Left ventricle myocardium superior (tissue), 1 donor: ENCODE results near the gene ZBTB8A. TPM values are rescaled to one million over a fixed set of nuclear protein-coding genes. Genes with fewer than 3 reads are reported as not detected.
"Not testable (repeated sequence)": the region's sequence is repeated elsewhere in the genome, so short reads cannot be mapped to it uniquely, and the experiment has no call there.

ENCODE experiments used
- ATAC-seq: fragments of 200-7000 bp; cut with Tn5 transposase; one replicate; pipeline ENCODE4 v1.9.1; 2020; ENCODE audit warnings: mild to moderate bottlenecking, moderate library complexity
- DNase-seq: peaks from one replicate; pipeline ENCODE4 v3.0.0-alpha.2; 2020
- intact Hi-C: fragments of 100-400 bp; cut with micrococcal nuclease; formaldehyde crosslinking; loops from one replicate; pipeline ENCODE4 v1.11.0; 2022
- total RNA-seq: library from RNA; stranded (reverse); fragmentation: NEBNext Ultra II Directional; extraction: Animal tissue kit (Norgen Biotek cat#: 25700); gene quantifications from one replicate; pipeline ENCODE4 v1.2.1, GENCODE V29; 2021
- donor health status: DM: no; HTN: yes; CAD: no; lungs with severe emphysema.

ZBTB8A gene
- total RNA-seq, 1 donor from 2014 or later: 2.5 TPM

DNA sequence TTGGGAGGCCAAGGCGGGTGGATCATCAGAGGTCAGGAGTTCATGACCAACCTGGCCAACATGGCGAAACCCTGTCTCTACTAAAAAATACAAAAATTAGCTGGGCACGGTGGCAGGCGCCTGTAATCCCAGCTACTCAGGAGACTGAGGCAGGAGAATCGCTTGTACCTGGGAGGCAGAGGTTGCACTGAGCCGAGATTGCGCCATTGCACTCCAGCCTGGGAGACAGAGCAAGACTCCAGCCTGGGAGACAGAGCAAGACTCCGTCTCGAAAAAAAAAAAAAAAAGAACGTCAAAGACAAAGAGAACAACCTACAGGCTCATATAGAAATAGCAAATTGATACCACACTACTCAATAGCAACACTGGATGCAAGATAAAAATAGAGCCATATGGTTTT is 10.7 kb upstream of the ZBTB8A start:
- not testable (repeated sequence) for ATAC-seq, DNase-seq
- intact Hi-C loops: loop anchor here (10.0 kb wide), 1 partner anchor 246 kb away; no protein-coding TSS in a partner anchor

DNA sequence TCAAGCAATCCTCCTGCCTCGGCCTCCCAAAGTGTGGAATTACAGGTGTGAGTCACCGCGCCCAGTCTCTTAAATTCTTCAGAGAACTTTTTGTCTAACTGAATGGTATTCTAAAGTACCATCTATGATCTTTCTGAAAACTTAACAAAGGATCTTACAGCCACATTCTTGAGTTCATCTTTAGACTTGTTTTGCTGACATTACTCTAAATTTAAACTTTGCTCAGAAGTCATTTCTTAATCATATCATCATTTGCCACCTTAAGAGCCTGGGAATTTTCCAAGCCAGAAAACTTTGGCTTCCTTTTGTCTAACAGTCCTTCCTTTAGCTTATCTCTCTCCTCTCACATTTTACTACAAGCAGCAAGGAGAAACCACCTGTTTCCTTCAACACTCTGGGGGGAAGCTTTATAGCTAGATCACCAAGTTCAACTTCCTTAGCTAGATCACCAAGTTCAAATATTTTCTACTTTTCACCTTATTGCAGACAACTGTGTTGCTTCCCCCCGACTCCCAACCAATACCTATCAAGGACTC is 5.4 kb upstream of the ZBTB8A start:
- intact Hi-C loops: no loop called here
- DNase-seq (no peak), ATAC-seq (no peak)

GRCh38 chr1:32536117-32536516 is 3.1 kb upstream of the ZBTB8A start:
- no peak for DNase-seq
- intact Hi-C loops: no loop called here
- ATAC-seq: no peak

- intact Hi-C loops: no loop called here
- no peak for DNase-seq
- no peak for ATAC-seq
Measured at GRCh38 chr1:32536764-32537163, 2.5 kb upstream of the ZBTB8A start.

DNA sequence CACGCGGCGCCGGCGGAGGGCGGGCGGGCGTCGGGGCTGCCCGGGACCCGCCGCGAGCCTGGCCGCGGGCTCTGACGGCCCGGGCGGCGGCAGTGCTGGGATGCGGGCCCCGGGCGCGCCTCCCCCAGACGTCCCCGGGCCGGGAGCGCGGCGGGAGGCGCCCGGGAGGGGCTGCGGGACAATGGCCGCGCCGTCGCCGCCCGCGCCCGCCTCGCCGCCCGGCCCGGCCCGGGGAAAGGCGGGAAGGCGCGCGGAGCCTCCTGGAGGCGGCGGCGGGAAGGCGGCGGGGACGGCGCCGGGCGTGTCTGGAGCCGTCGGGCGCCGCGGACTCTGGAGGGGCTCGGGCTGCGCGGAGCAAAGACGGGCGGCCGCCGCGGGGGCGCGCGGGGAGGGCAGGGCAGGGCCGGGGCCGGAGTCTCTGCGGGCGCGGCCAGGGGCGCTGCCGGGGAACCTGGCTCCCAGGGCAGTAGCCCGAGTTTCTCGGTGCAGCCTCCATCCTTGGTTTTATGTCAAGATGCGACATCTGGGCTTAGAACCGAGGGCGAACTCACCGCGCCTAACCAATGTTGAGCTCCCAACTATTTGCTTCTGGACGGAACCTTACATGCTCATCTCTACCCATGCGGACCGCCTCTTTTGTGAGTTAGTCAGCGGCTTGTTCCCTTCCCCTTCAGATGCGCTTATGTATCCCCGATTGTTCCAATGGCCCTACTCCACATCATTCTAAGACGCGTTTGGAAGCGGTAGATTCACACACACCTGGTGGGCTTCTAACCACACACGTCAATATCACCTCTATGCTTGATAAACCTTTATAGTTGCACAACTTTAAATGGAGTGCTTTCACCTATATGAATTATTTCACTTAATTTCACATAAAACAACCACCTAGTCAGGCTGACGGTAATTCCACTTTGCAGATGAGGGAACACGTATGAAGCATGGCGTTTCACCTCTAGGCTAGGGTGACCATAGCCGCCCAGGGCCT is 651 bp downstream of the ZBTB8A start:
- DNase-seq (peak; percentile 64), ATAC-seq (peak; percentile 80)
- intact Hi-C loops: no loop called here

DNA sequence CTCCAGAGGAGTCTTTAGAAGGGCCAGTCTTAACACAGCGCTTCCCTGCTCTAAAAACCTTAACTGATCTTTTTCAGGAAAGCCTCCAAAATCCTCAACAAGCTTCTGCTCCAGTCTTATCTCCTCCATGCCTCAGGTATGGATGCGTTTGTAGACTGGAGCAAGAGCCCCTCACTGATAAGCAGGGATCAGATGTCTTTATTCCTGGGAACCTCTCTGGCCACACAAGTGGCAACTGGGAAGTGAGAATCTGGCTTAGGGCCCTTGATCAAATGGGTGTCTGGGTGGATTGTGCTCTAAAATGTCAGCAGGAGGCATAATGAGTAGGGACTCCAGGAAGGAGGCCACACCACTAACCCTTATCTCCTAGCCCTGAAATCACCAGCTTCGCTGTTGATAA is 1.4 kb downstream of the ZBTB8A start:
- intact Hi-C loops: no loop called here
- ATAC-seq: no peak
- DNase-seq: no peak

DNA sequence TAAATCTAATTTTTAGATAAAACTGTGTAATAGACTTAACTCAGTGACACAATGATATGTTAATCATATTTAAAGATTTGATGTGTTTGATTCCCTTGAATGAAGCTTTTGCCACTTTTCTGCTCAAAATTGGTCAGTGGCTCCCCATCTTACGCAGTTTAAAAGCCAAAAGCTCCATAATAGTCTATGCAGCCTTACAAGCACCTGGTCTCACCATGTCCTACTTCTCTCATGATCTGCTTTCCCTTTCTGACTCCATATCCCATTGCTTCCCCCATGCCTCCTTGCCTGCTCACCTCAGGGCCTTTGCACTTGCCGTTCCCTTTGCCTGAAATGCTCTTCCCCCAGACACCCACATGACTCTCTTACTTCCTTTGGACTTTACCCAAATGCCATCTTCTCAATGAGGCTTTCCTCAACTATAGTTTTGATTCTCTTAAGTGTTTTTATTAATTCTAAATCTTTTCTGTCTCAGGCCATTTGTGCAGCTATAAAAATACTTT is 1.9 kb downstream of the ZBTB8A start:
- ATAC-seq (no peak), DNase-seq (no peak)
- intact Hi-C loops: no loop called here

DNA sequence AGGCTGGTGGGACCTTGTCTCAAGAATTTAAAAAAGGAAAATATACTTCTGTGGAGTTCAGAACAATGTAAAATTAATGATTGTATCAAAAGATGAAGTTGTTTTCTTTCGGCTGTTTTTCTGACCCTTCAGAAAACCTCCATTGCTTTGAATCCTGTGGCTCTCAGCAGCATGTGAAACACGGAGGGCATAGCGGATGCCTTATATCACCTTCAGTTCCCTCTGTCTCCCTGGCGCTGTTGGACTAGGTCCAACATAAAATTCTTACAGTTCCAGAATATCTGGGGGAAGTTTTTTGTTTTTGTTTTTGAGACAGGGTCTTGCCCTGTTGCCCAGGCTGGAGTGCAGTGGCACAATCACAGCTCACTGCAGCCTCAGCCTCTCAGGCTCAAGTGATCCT is 7.4 kb downstream of the ZBTB8A start:
- DNase-seq: no peak
- ATAC-seq: no peak
- intact Hi-C loops: no loop called here

- no peak for ATAC-seq
- DNase-seq: no peak
- intact Hi-C loops: no loop called here
Measured at GRCh38 chr1:32549616-32550015, 10.4 kb downstream of the ZBTB8A start.

- no peak for DNase-seq
- ATAC-seq: no peak
- intact Hi-C loops: no loop called here
Measured at GRCh38 chr1:32554288-32554687, 15.1 kb downstream of the ZBTB8A start.

- ATAC-seq, intact Hi-C loops, DNase-seq: not testable (repeated sequence)
Measured at GRCh38 chr1:32557035-32557434, 17.8 kb downstream of the ZBTB8A start.

GRCh38 chr1:32557812-32558211 is 18.6 kb downstream of the ZBTB8A start:
- intact Hi-C loops: no loop called here
- ATAC-seq (no peak), DNase-seq (no peak)

DNA sequence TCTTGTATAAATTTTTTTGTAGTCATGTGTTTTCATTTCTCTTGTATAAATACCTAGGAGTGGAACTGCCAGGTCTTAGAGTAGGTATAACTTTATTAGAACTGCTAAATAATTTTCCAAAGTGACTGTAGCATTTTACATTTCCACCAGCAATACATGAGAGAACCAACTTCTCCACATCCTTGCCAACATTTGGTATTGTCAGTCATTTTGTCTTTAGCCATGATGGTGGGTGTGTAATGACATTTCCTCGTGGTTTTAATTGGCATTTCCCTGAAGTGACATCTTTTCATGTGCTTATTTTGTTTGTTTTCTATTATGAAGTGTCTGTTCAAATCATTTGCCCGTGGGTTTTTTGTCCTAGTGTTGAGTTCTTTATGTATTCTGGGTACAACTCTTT is 29.7 kb downstream of the ZBTB8A start:
- ATAC-seq: no peak
- no peak for DNase-seq
- intact Hi-C loops: no loop called here

- intact Hi-C loops: no loop called here
- ATAC-seq: no peak
Measured at GRCh38 chr1:32580348-32581017, 41.3 kb downstream of the ZBTB8A start.

GRCh38 chr1:32592943-32593342 is 53.7 kb downstream of the ZBTB8A start:
- ATAC-seq (no peak), DNase-seq (no peak)
- intact Hi-C loops: no loop called here

More at GRCh38 chr1:32580348-32581017, 41.3 kb downstream of the ZBTB8A start:
- no peak for DNase-seq

DNA sequence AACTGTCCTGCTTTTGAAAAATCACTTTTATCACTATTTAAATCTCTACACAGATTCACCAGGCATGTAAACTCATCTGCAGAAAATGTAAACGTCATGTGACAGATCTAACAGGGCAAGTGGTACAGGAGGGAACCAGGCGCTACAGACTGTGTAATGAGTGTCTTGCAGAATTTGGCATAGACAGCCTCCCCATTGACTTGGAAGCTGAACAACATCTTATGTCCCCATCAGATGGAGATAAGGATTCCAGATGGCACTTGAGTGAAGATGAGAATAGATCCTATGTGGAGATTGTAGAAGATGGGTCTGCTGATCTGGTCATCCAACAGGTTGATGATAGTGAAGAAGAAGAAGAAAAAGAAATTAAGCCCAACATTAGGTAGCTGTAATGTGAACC is 60.8 kb downstream of the ZBTB8A start:
- DNase-seq: no peak
- intact Hi-C loops: no loop called here

DNA sequence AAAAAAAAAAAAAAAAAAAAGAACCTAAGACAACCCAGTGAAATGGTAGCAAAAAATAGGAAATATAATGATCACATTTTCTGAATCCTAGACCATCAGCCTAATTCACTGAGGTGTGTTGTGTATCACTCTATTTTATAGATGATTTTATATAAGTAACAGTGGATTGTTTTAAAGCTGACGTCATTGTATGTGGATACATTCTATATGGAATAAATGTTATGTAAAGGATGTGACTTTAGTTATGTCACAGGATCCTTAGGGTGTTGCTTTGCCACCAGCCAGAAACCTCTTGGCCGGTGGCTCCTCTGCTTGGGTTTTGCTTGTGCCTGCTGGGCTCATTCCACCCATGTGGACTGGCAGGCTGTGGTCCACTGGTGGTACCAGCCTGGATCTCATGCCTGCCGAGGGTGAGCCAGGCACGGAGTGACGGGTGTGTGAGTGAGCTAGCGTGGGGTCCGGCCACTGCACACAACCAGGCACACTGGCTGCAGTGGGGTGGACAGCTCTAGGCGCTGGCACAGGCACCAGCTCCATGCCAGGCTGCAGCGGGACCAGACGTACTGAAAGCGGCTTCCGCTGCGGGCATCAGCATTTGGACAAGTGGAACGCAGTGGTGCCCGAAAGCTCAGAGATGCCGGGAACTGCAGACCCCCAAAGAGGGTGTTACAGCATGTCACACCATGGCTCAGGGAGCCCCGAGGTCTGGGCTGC is 66.6 kb downstream of the ZBTB8A start:
- ATAC-seq: no peak
- intact Hi-C loops: no loop called here
- DNase-seq: no peak

More for the DNA sequence above, 60.8 kb downstream of the ZBTB8A start:
- no peak for ATAC-seq

DNA sequence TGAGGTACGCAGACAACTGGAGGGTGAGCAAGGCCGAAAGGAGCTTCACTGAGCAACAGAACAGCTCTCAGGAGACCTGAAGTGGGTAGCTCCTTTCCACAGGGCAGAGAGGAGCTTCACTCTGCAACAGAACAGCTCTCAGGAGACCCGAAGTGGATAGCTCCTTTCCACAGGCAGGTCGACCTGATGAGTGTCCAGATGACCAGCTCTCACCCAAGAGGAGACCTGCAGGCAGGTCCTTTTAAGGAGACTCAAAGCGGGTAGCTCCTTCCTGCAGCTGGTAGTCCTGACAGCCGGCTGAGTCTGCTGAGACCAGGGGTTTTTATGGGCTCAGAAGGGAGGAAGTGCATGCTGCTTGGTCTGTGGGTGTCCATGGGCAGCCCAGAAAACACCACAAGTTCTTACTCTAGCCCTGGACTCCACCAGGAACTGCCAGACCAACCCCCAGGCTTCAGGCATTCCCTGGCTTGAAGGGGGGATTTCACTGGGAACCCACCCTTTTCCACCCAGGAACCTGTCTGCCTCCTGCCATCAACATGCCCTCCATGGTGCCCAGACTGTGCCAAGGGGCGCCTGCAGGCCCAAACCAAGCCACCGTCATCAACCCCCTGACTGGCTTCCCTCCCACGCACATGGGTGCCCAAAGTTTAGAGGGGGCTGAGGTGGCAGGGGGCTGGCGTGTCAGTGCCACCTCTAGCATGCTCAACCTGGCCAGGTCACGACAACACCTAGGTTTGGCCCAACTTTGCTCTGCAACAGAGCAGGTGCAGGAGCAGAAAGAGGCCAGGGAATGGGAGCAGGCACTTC is 67.5 kb downstream of the ZBTB8A start:
- DNase-seq: no peak
- ATAC-seq: no peak
- intact Hi-C loops: no loop called here
